Occipital lobe (tissue), 2 donors: Measurements from ENCODE around the gene PSMD5. TPM values are rescaled to one million over a fixed set of nuclear protein-coding genes. Genes with fewer than 3 reads are reported as not detected.

Experiments used
- DNase-seq: peaks from one replicate; lab custom pipeline; 2025; lab: John Stamatoyannopoulos, UW
- total RNA-seq: library from RNA; depleted of rRNA; stranded (reverse); fragments of >200 nt; gene quantifications from one replicate; pipeline ENCODE4 v1.2.3, GENCODE V29; 2014

Gene PSMD5
- total RNA-seq, 1 donor from 2014 or later = 30.4 TPM

- no peak for DNase-seq
Measured at GRCh38 chr9:120855827-120856670, 13.3 kb upstream of the PSMD5 start.

GRCh38 chr9:120854596-120855327 is 12.0 kb upstream of the PSMD5 start:
- no peak for DNase-seq

DNA sequence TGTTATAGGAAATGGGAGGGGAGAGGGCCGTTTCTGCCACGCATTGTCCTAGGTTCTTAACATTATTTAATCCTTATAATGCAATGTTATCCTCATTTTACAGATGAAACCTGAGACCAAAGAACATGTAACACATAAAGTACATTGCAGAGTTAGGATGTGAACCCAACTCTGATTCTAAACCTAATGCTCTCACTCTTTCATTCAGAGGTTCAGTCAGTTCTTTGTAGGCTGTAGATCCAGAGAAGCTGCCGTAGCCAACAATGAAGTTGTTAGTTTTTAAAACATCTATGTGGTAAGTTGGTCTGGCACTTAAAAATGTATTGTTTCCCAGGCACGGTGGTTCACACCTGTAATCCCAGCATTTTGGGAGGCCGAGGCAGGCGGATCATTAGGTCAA is 10.5 kb upstream of the PSMD5 start:
- no peak for DNase-seq

DNA sequence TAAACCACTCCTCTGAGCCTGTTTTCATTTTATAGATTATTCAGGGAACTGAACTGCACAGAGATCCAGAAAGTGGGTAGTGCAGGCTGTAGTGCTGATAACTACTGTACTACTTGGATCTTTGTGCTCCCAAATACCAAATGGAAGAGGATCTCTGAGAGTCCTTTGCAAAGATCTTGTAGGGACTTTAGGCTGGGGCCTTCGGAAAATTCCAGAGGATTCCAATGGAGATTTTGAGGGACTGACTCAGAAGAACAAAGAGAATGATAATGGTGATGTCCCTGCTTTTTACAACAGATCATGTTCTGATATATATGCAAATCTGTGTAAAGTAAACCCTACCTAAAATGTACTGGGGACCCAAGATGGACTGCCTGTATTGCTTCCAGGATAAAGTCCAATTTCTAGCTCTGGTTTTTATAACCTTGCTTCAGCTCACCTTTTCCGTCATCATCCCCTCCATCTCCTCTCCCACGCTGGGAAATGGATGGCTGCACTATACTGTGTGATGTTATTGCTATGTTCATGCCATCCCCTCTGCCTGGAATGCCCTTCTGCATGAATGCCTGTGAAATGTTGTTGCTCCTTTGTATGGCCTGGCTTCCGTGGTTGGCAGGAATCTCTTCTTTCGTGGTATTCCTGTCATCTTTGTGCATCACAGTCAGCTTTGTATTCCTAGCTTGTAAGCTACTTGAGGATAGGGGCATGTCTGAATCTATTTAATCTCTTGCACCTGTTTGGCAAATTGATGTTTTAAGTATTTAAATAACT is 9.7 kb upstream of the PSMD5 start:
- DNase-seq = no peak

DNA sequence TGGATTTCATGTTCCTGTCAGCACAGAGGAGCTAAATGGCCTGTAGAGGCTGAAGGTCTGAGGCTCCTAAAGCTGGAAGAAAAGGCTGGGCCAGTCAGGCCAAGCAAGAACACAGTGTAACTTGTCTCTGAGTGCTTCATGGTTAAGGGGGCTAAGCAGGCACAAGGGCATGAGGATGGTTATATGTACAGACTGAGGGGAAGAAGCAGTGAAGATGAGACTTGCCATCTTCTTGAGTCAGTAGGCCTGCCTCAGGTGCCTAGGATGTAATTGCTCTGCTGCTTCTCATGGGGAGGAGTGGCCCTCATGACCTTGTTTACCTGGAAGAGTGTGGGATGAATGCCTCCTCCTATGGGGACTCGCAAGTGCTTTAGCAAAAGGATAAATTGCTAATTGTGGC is 8.7 kb upstream of the PSMD5 start:
- no peak for DNase-seq

DNA sequence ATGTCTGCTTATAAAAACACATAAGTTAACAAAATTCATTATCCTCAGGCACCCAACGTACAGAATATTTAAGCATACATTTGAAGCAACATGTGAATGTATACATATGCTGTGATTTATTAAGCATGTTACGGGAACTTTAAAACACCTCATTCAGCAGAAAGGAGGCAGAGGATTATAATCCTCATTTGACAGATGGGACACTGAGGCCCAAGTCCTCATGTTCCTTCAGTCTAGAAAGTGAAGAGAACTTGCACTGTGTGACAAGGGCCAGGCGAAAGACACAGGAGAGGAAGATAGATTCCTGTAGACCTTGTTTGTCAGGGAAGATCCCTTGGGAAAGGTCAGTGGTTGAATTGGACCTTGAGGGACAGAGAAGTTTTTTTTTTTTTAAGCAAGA is 7.6 kb upstream of the PSMD5 start:
- DNase-seq = no peak

DNA sequence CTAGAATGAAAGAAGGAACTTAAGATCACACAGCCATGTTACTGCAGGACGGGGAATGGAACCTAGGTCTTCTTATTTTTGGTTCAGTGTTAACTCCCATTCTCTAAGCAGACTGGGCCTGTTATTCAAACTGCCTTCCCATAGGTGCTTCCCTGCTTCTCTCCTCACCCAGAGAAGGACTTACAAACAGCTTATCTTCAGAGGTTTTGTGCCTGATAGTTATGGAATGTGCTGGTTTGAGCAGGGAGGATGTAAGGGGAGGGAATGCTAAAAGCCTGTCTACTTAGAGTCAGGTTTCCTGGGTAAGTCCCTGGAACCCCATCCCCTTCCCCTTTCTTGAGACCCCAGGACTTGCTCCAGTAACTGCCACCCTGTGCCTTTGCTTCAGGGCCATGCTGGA is 4.2 kb upstream of the PSMD5 start:
- no peak for DNase-seq

GRCh38 chr9:120846251-120846889 is 3.6 kb upstream of the PSMD5 start:
- DNase-seq = no peak

GRCh38 chr9:120845255-120845654 is 2.5 kb upstream of the PSMD5 start:
- no peak for DNase-seq

DNA sequence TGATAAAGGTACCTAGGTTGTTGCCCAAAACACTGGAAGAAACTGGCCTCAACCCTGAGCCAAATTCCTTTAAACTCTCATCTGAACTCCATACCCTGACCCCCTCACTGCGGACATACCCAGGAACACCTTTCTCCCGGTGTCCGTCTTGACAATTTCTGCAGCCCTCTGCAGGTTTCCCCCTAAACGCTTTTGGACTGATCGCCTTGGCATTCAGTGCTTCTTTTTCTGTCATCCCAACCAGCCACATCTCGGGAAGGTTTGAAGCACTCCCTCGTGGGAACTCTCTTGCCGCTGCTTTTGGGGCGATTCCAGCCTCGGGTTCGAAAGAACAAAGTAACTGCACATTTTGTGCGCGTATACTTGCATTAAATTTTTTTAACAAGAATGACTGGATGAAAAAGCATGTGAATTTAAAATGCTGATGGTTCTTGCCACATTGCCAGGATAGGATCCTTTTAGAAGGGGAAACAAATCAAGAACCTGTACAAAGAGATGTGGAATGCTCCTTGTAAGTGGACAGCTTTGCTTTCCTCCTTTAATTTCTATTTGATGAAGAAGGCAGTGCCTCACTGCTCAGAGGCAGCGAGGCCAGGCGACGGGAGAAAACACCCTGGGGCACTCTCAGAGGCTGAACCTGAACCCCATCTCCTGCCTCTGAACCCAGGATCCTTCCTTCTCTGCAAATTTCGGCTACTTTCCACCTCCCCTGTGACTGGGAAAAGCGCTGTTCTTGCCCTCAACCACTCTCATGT is 615 bp downstream of the PSMD5 start:
- DNase-seq = no peak

GRCh38 chr9:120839146-120839545 is 3.6 kb downstream of the PSMD5 start:
- DNase-seq = no peak

DNA sequence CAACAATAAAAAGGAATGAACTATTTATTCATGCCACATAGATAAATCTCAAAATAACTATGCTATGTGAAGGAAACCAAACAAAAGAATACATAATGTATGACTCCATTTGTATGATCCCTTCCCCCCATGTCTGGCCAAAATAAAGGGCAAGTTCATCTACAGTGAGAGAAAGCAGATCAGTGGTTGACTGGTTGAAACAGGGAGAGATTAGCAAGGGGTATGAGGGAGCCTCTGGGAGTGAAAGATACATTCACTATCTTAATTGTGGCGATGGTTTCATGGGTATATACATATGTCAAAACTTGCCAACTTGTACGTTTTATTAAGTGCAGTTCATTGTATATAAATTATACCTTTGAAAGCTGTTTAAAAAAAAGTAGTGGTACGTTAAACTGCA is 4.8 kb downstream of the PSMD5 start:
- DNase-seq = no peak

DNA sequence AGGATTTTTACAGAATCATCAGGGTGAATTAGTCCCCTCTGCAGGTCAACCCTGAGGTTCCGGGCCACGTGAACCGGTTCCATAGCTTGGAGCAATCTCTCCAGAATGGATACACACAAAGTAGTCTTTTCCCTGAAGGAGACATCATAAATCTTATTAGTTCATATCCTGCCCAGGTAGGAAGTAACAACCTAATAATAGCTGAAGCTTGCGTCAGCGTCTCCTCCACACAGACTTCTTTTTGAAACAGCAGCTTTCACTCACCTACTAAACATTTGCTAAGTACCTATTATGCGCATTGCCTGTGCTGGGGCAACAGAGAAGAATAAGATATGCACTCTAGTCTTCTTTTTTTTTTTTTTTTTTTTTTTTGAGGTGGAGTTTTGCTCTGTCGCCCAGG is 9.4 kb downstream of the PSMD5 start:
- no peak for DNase-seq

DNA sequence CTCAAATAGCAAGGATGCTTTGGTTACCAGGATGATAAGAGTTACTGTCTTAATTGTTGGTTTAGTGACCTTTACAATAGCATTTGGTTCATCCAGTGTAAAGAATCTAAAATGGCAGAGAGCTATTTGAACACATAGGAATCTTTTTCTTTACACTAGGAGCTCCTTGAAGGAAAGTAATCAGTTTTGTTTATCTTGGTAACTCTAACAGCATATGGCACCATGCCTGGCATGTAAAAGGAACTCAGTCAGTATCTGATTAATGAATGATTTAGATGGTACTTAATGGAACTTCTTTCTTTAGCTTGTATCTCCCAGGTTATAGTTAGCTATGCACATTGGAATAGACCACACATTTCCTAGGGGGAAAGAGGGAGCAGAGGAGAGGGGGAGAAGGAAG is 9.9 kb downstream of the PSMD5 start:
- DNase-seq = no peak

- DNase-seq = no peak
Measured at GRCh38 chr9:120830865-120831264, 11.9 kb downstream of the PSMD5 start.

- DNase-seq = no peak
Measured at GRCh38 chr9:120830151-120830550, 12.6 kb downstream of the PSMD5 start.

DNA sequence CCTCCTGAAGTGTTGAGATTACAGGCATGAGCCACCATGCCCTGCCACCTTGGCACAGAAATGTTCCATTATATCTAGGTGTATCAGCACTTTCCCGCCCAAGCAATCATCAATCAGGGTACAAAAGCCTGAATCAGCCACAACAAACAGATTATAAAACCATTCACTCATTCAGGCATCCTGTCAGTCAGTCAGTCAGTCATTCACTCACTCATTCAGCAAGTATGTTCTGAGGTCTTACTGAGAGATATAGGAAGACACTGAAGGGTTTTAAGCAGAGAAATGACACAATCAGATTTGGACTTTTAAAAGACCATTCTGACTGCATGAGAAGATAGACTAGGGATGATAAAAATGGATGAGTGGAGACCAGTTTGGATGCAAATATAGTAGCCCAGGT is 13.1 kb downstream of the PSMD5 start:
- no peak for DNase-seq

- DNase-seq = no peak
Measured at GRCh38 chr9:120820095-120820494, 22.6 kb downstream of the PSMD5 start.

DNA sequence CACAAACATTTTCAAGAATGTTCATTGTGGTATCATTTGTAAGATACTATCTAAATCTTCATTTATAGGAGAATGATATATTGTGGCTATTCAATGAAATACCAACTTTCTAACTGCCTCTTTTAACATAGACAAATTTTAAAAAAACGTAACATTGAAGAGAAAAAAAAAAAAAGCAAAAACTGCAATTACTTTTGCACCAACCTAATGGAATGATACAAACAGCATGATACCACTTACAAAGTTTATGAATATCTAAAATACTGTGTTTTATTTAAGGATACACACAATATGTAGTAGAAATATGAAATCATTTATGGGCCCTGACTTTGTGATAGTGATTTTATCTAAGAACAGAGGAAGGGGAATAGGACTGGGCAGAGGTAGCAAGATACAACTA is 24.1 kb downstream of the PSMD5 start:
- DNase-seq = no peak

GRCh38 chr9:120815075-120815474 is 27.6 kb downstream of the PSMD5 start:
- no peak for DNase-seq

GRCh38 chr9:120808931-120809330 is 33.8 kb downstream of the PSMD5 start:
- no peak for DNase-seq
